GM23338 (cell line): ENCODE measurements around the gene ADAM15. TPM values are rescaled to one million over a fixed set of nuclear protein-coding genes. Genes with fewer than 3 reads are reported as not detected.

Experiments
- ATAC-seq: fragments of 200-7000 bp; cut with Tn5 transposase; 3 replicates; pipeline ENCODE4 v1.9.1; 2020
- DNase-seq: peaks from one replicate; pipeline ENCODE4 v3.0.0-alpha.2; 2015; ENCODE audit warnings: low spot score
- H2AFZ ChIP-seq: fragments of 200-600 bp; sonication (generic); 2 replicates; pipeline ENCODE4 v1.8.0; 2016; ENCODE audit warnings: antibody characterized with exemption, mild to moderate bottlenecking, moderate library complexity
- H3F3A ChIP-seq: fragments of 200-600 bp; sonication (generic); replicated peaks from 2 replicates; pipeline ENCODE4 v1.8.0; 2017; ENCODE audit warnings: antibody characterized with exemption, mixed run types, low read depth
- H3K27ac ChIP-seq: fragments of 200-600 bp; sonication (generic); 2 replicates; pipeline ENCODE4 v1.6.1; 2016; ENCODE audit warnings: low read depth
- H3K27me3 ChIP-seq: fragments of 200-600 bp; sonication (generic); 2 replicates; pipeline ENCODE4 v1.8.0; 2016; ENCODE audit warnings: mild to moderate bottlenecking, mixed run types, moderate library complexity; ENCODE audit not compliant: insufficient read depth
- H3K36me3 ChIP-seq: fragments of 200-600 bp; sonication (generic); 2 replicates; pipeline ENCODE4 v1.8.0; 2016; ENCODE audit warnings: mild to moderate bottlenecking; ENCODE audit not compliant: insufficient read depth
- H3K4me1 ChIP-seq: fragments of 200-600 bp; sonication (generic); 2 replicates; pipeline ENCODE4 v1.8.0; 2016; ENCODE audit warnings: mild to moderate bottlenecking, moderate library complexity; ENCODE audit not compliant: insufficient read depth
- H3K4me2 ChIP-seq: fragments of 200-600 bp; sonication (generic); 2 replicates; pipeline ENCODE4 v1.7.1; 2017; ENCODE audit warnings: mixed run types
- H3K4me3 ChIP-seq: fragments of 200-600 bp; sonication (generic); 2 replicates; pipeline ENCODE4 v1.6.1; 2016; ENCODE audit warnings: mixed run types
- H3K79me2 ChIP-seq: fragments of 200-600 bp; sonication (generic); replicated peaks from 2 replicates; pipeline ENCODE4 v1.8.0; 2017; ENCODE audit warnings: mild to moderate bottlenecking; ENCODE audit not compliant: insufficient read depth
- H3K9me2 ChIP-seq: fragments of 200-600 bp; sonication (generic); 2 replicates; pipeline ENCODE4 v1.8.0; 2017; ENCODE audit not compliant: insufficient read depth
- H4K20me1 ChIP-seq: fragments of 200-600 bp; sonication (generic); replicated peaks from 2 replicates; pipeline ENCODE4 v1.8.0; 2017; ENCODE audit warnings: mild to moderate bottlenecking; ENCODE audit not compliant: insufficient read depth
- H3K27ac Mint-ChIP-seq: 2 replicates; pipeline ENCODE4 v1.8.0; 2020; ENCODE audit warnings: inconsistent platforms, mild to moderate bottlenecking, moderate library complexity, mixed read lengths
- H3K27me3 Mint-ChIP-seq: 3 replicates; pipeline ENCODE4 v1.8.0; 2022; ENCODE audit warnings: low read depth, mild to moderate bottlenecking, moderate library complexity, mixed read lengths, inconsistent platforms; ENCODE audit not compliant: insufficient read depth, poor library complexity
- H3K36me3 Mint-ChIP-seq: 3 replicates; pipeline ENCODE4 v1.8.0; 2021; ENCODE audit warnings: low read depth, mild to moderate bottlenecking, inconsistent platforms, moderate library complexity, mixed read lengths
- H3K4me1 Mint-ChIP-seq: 3 replicates; pipeline ENCODE4 v1.8.0; 2020; ENCODE audit warnings: mild to moderate bottlenecking, inconsistent platforms, mixed read lengths
- H3K4me3 Mint-ChIP-seq: 3 replicates; pipeline ENCODE4 v1.8.0; 2021; ENCODE audit warnings: moderate library complexity, mild to moderate bottlenecking, inconsistent platforms, mixed read lengths
- H3K9me3 Mint-ChIP-seq: 3 replicates; pipeline ENCODE4 v1.8.0; 2020; ENCODE audit warnings: moderate library complexity, mild to moderate bottlenecking, inconsistent platforms, mixed read lengths
- CREB1 ChIP-seq: fragments of 250-450 bp; sonication (Bioruptor Pico); IDR thresholded peaks from 2 replicates; pipeline ENCODE4 v1.5.0; 2020; ENCODE audit warnings: low read depth, mild to moderate bottlenecking, moderate library complexity
- EZH2 ChIP-seq: fragments of 200-600 bp; sonication (generic); IDR thresholded peaks from one replicate; pipeline ENCODE4 v1.8.0; 2017; ENCODE audit warnings: antibody characterized with exemption, mild to moderate bottlenecking, low read depth; ENCODE audit not compliant: unreplicated experiment
- EZH2phosphoT487 ChIP-seq: fragments of 200-600 bp; sonication (generic); IDR thresholded peaks from one replicate; pipeline ENCODE4 v1.8.1; 2018; ENCODE audit warnings: antibody characterized with exemption; ENCODE audit not compliant: unreplicated experiment
- JUNB ChIP-seq: IDR thresholded peaks from one replicate; pipeline ENCODE4 v1.6.1; 2016; ENCODE audit warnings: antibody characterized with exemption; ENCODE audit not compliant: unreplicated experiment
- NANOG ChIP-seq: IDR thresholded peaks from 2 replicates; pipeline ENCODE4 v1.6.1; 2016; ENCODE audit warnings: antibody characterized with exemption, borderline replicate concordance
- POLR2AphosphoS5 ChIP-seq: IDR thresholded peaks from 2 replicates; pipeline ENCODE4 v1.6.1; 2016; ENCODE audit warnings: antibody characterized with exemption, low read depth
- REST ChIP-seq: IDR thresholded peaks from one replicate; pipeline ENCODE4 v1.6.1; 2018; ENCODE audit warnings: antibody characterized with exemption; ENCODE audit not compliant: unreplicated experiment
- STAT1 ChIP-seq: IDR thresholded peaks from one replicate; pipeline ENCODE4 v1.6.1; 2016; ENCODE audit warnings: antibody characterized with exemption; ENCODE audit not compliant: unreplicated experiment
- ZNF114 ChIP-seq: fragments of 250-450 bp; sonication (Bioruptor Pico); IDR thresholded peaks from 2 replicates; pipeline ENCODE4 v1.5.0; 2020; ENCODE audit warnings: mild to moderate bottlenecking, moderate library complexity
- ZNF331 ChIP-seq: fragments of 250-450 bp; sonication (Bioruptor Pico); IDR thresholded peaks from 2 replicates; pipeline ENCODE4 v1.5.0; 2020; ENCODE audit warnings: low read depth, mild to moderate bottlenecking, moderate library complexity
- ZNF462 ChIP-seq: fragments of 250-450 bp; sonication (Bioruptor Pico); IDR thresholded peaks from 2 replicates; pipeline ENCODE4 v1.5.0; 2020; ENCODE audit warnings: mild to moderate bottlenecking, moderate library complexity
- polyA plus RNA-seq: library from polyadenylated mRNA; unstranded; fragments of >200 nt; fragmentation: Nextera tagmentation; extraction: Ambion mirVana; gene quantifications from 2 replicates; pipeline ENCODE4 v1.2.1, GENCODE V29; 2016
- total RNA-seq: library from RNA; depleted of rRNA; stranded (reverse); fragments of >200 nt; shearing (Covaris generic); gene quantifications from 2 replicates; pipeline ENCODE4 v1.2.3, GENCODE V29; 2014
- TF ChIP-seq, protein P1 (sequence below), 2 experiments: fragments of 200-600 bp in 1 of 2; sonication (generic) in 1 of 2; conservative IDR thresholded peaks; 2 replicates each; pipeline versions ENCODE4 v1.5.1 to v1.6.1; 2016 to 2017; ENCODE audit warnings: antibody characterized with exemption in 2 of 2, low read depth in 2 of 2, mild to moderate bottlenecking in 2 of 2, moderate library complexity in 1 of 2
- TF ChIP-seq, protein P2 (sequence below): IDR thresholded peaks from 2 replicates; pipeline ENCODE4 v1.6.1; 2016; ENCODE audit warnings: antibody characterized with exemption

Gene ADAM15
- total and polyA plus RNA-seq, 2 experiments from 2014 or later, result 24.2 to 31.1 TPM

- 0 out of 2 replicates have a peak, but pooled peaks cover 3% of the 10 kb centered on the region for H3F3A ChIP-seq
- no peaks in the 10 kb centered on the region for H3K36me3 Mint-ChIP-seq
- peaks cover 12% of the 10 kb centered on the region for H3K27me3 Mint-ChIP-seq
- no peaks in the 10 kb centered on the region for H3K9me2 ChIP-seq
- no peaks in the 10 kb centered on the region for H3K36me3 ChIP-seq
- no peaks in the 10 kb centered on the region for H4K20me1 ChIP-seq
- no peak overlapping the region for H3K4me3 Mint-ChIP-seq
- no peak for TF ChIP-seq NANOG
- TF ChIP-seq ZNF462 (CRISPR knock-in tag), result no peak
- TF ChIP-seq, protein P1, sequence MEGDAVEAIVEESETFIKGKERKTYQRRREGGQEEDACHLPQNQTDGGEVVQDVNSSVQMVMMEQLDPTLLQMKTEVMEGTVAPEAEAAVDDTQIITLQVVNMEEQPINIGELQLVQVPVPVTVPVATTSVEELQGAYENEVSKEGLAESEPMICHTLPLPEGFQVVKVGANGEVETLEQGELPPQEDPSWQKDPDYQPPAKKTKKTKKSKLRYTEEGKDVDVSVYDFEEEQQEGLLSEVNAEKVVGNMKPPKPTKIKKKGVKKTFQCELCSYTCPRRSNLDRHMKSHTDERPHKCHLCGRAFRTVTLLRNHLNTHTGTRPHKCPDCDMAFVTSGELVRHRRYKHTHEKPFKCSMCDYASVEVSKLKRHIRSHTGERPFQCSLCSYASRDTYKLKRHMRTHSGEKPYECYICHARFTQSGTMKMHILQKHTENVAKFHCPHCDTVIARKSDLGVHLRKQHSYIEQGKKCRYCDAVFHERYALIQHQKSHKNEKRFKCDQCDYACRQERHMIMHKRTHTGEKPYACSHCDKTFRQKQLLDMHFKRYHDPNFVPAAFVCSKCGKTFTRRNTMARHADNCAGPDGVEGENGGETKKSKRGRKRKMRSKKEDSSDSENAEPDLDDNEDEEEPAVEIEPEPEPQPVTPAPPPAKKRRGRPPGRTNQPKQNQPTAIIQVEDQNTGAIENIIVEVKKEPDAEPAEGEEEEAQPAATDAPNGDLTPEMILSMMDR (conservative IDR thresholded peaks at IDR 0.05; ENCODE audit: low read depth in 2 of 2), result no peak
- no peak for TF ChIP-seq REST
- no peak for TF ChIP-seq STAT1
- TF ChIP-seq, protein P2, sequence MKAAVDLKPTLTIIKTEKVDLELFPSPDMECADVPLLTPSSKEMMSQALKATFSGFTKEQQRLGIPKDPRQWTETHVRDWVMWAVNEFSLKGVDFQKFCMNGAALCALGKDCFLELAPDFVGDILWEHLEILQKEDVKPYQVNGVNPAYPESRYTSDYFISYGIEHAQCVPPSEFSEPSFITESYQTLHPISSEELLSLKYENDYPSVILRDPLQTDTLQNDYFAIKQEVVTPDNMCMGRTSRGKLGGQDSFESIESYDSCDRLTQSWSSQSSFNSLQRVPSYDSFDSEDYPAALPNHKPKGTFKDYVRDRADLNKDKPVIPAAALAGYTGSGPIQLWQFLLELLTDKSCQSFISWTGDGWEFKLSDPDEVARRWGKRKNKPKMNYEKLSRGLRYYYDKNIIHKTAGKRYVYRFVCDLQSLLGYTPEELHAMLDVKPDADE, result no peak
- TF ChIP-seq CREB1 (CRISPR knock-in tag), result no peak
- TF ChIP-seq ZNF331 (CRISPR knock-in tag), result no peak
- no peak for TF ChIP-seq ZNF114 (CRISPR knock-in tag)
- no peak for TF ChIP-seq POLR2AphosphoS5
- no peak for TF ChIP-seq EZH2
- no peak for TF ChIP-seq EZH2phosphoT487
- no peak for TF ChIP-seq JUNB
- H3K79me2 ChIP-seq, result no peaks in the 10 kb centered on the region
- H3K9me3 Mint-ChIP-seq, result no peaks in the 10 kb centered on the region
- H3K4me2 ChIP-seq, result no peak overlapping the region
- no peak overlapping the region for H3K27ac ChIP-seq
- peaks cover 5% of the 10 kb centered on the region for H3K4me1 Mint-ChIP-seq
- DNase-seq (no peak), ATAC-seq (no peak)
- no peaks in the 10 kb centered on the region for H3K27me3 ChIP-seq
- H3K4me1 ChIP-seq, result no peaks in the 10 kb centered on the region
- no peak overlapping the region for H3K4me3 ChIP-seq
- no peak overlapping the region for H2AFZ ChIP-seq
- H3K27ac Mint-ChIP-seq, result no peak overlapping the region
Observed at GRCh38 chr1:155039308-155039669, 11.8 kb upstream of the ADAM15 start.
